Liver (tissue), 9 donors: Measurements from ENCODE around the gene ATP6V1G3. TPM values are rescaled to one million over a fixed set of nuclear protein-coding genes. Genes with fewer than 3 reads are reported as not detected.

ENCODE experiments used
- DNase-seq: peaks from one replicate; pipeline ENCODE4 v3.0.0-alpha.2; 2017; ENCODE audit warnings: low spot score
- H3K27ac ChIP-seq, 2 donors: one replicate each; pipeline ENCODE4 v1.7.0; 2013; ENCODE audit warnings: inconsistent platforms in 2 of 2, low read length in 2 of 2, control low read depth in 1 of 2, low read depth in 1 of 2, mild to moderate bottlenecking in 1 of 2
- H3K27me3 ChIP-seq, 4 donors: one replicate each; pipeline versions ENCODE4 v1.6.1 to v1.7.0; 2013; ENCODE audit warnings: low read length in 3 of 4, inconsistent platforms in 1 of 4, mild to moderate bottlenecking in 1 of 4, moderate library complexity in 1 of 4; ENCODE audit not compliant: control insufficient read depth in 4 of 4, insufficient read depth in 4 of 4
- H3K36me3 ChIP-seq, 4 donors: one replicate each; pipeline versions ENCODE4 v1.6.1 to v1.7.0; 2013; ENCODE audit warnings: low read length in 3 of 4, mild to moderate bottlenecking in 3 of 4, low read depth in 1 of 4, moderate library complexity in 1 of 4; ENCODE audit not compliant: control insufficient read depth in 4 of 4, insufficient read depth in 3 of 4
- H3K4me1 ChIP-seq, 4 donors: one replicate each; pipeline versions ENCODE4 v1.6.1 to v1.7.0; 2013; ENCODE audit warnings: low read length in 3 of 4, mild to moderate bottlenecking in 3 of 4, moderate library complexity in 1 of 4; ENCODE audit not compliant: control insufficient read depth in 4 of 4, insufficient read depth in 4 of 4
- H3K4me3 ChIP-seq, 3 donors: one replicate each; pipeline versions ENCODE4 v1.6.1 to v1.7.0; 2013; ENCODE audit warnings: low read length in 3 of 3, control low read depth in 1 of 3, low read depth in 1 of 3, mild to moderate bottlenecking in 1 of 3
- H3K9ac ChIP-seq, 2 donors: one replicate each; pipeline ENCODE4 v1.7.0; 2013; ENCODE audit warnings: low read length in 2 of 2, mild to moderate bottlenecking in 2 of 2, moderate library complexity in 2 of 2, control low read depth in 1 of 2, low read depth in 1 of 2
- H3K9me3 ChIP-seq, 4 donors: one replicate each; pipeline versions ENCODE4 v1.6.1 to v1.7.0; 2013; ENCODE audit warnings: low read length in 3 of 4; ENCODE audit not compliant: control insufficient read depth in 4 of 4
- ATF3 ChIP-seq: IDR thresholded peaks from 2 replicates; pipeline ENCODE4 v1.6.1; 2016; ENCODE audit warnings: antibody characterized with exemption
- EGR1 ChIP-seq, 2 donors: IDR thresholded peaks; 2 replicates each; pipeline ENCODE4 v1.6.1; 2016 to 2018; ENCODE audit warnings: antibody characterized with exemption in 2 of 2, low read depth in 2 of 2
- FOXA1 ChIP-seq: IDR thresholded peaks from 2 replicates; pipeline ENCODE4 v1.6.1; 2016; ENCODE audit warnings: antibody characterized with exemption
- FOXA2 ChIP-seq: IDR thresholded peaks from 2 replicates; pipeline ENCODE4 v1.6.1; 2016; ENCODE audit warnings: antibody characterized with exemption
- GABPA ChIP-seq, 2 donors: IDR thresholded peaks in 1 of 2; conservative IDR thresholded peaks in 1 of 2; 2 replicates each; pipeline ENCODE4 v1.6.1; 2016; ENCODE audit warnings: antibody characterized with exemption in 2 of 2, mild to moderate bottlenecking in 1 of 2, moderate library complexity in 1 of 2
- HNF4A ChIP-seq, 2 donors: conservative IDR thresholded peaks; 2 replicates each; pipeline ENCODE4 v1.6.1; 2016; ENCODE audit warnings: antibody characterized with exemption in 2 of 2, mild to moderate bottlenecking in 2 of 2
- HNF4G ChIP-seq: IDR thresholded peaks from 2 replicates; pipeline ENCODE4 v1.6.1; 2016; ENCODE audit warnings: antibody characterized with exemption
- JUND ChIP-seq, 2 donors: IDR thresholded peaks; 2 replicates each; pipeline ENCODE4 v1.6.1; 2016; ENCODE audit warnings: antibody characterized with exemption in 2 of 2
- MAX ChIP-seq: IDR thresholded peaks from 2 replicates; pipeline ENCODE4 v1.6.1; 2016; ENCODE audit warnings: antibody characterized with exemption
- NR2F2 ChIP-seq: IDR thresholded peaks from 2 replicates; pipeline ENCODE4 v1.6.1; 2016; ENCODE audit warnings: antibody characterized with exemption
- RAD21 ChIP-seq, 2 donors: IDR thresholded peaks; 2 replicates each; pipeline ENCODE4 v1.6.1; 2016; ENCODE audit warnings: antibody characterized with exemption in 2 of 2, mild to moderate bottlenecking in 2 of 2
- RXRA ChIP-seq, 2 donors: IDR thresholded peaks; 2 replicates each; pipeline ENCODE4 v1.6.1; 2017 to 2018; ENCODE audit warnings: antibody characterized with exemption in 2 of 2, mild to moderate bottlenecking in 1 of 2
- SP1 ChIP-seq: IDR thresholded peaks from 2 replicates; pipeline ENCODE4 v1.6.1; 2018; ENCODE audit warnings: antibody characterized with exemption, mild to moderate bottlenecking
- TAF1 ChIP-seq: conservative IDR thresholded peaks from 2 replicates; pipeline ENCODE4 v1.6.1; 2016; ENCODE audit warnings: antibody characterized with exemption, mild to moderate bottlenecking
- YY1 ChIP-seq: IDR thresholded peaks from 2 replicates; pipeline ENCODE4 v1.6.1; 2016; ENCODE audit warnings: antibody characterized with exemption, mild to moderate bottlenecking
- ZBTB33 ChIP-seq: IDR thresholded peaks from 2 replicates; pipeline ENCODE4 v1.6.1; 2016; ENCODE audit warnings: antibody characterized with exemption
- polyA plus RNA-seq, 2 donors: library from polyadenylated mRNA; stranded (reverse) in 1 of 2; unstranded in 1 of 2; fragments of 200-250 nt in 1 of 2; fragments of >200 nt in 1 of 2; fragmentation: Nextera tagmentation in 1 of 2; extraction: Ambion mirVana in 1 of 2; gene quantifications; one replicate each; pipeline versions ENCODE4 v1.2.1 to v1.2.3, GENCODE V29; 2013 to 2015
- total RNA-seq, 2 donors: library from RNA; depleted of rRNA; stranded (reverse); fragments of >200 nt; gene quantifications; one replicate each; pipeline ENCODE4 v1.2.3, GENCODE V29; 2014
- TF ChIP-seq, protein P1 (sequence below): fragments of 150-350 bp; IDR thresholded peaks from 2 replicates; pipeline ENCODE4 v1.5.1; 2017; ENCODE audit warnings: improper control_type of control experiment, low read depth, low read length; ENCODE audit not compliant: missing input control
- TF ChIP-seq, protein P2 (sequence below): IDR thresholded peaks from 2 replicates; pipeline ENCODE4 v1.6.1; 2016; ENCODE audit warnings: antibody characterized with exemption, mild to moderate bottlenecking
- donor health status: healthy.
- donor health status: healthy.
- donor health status: healthy.
- donor health status: healthy.
- donor health status: healthy.

ATP6V1G3 gene
- total and polyA plus RNA-seq, 4 donors, result not detected

DNA sequence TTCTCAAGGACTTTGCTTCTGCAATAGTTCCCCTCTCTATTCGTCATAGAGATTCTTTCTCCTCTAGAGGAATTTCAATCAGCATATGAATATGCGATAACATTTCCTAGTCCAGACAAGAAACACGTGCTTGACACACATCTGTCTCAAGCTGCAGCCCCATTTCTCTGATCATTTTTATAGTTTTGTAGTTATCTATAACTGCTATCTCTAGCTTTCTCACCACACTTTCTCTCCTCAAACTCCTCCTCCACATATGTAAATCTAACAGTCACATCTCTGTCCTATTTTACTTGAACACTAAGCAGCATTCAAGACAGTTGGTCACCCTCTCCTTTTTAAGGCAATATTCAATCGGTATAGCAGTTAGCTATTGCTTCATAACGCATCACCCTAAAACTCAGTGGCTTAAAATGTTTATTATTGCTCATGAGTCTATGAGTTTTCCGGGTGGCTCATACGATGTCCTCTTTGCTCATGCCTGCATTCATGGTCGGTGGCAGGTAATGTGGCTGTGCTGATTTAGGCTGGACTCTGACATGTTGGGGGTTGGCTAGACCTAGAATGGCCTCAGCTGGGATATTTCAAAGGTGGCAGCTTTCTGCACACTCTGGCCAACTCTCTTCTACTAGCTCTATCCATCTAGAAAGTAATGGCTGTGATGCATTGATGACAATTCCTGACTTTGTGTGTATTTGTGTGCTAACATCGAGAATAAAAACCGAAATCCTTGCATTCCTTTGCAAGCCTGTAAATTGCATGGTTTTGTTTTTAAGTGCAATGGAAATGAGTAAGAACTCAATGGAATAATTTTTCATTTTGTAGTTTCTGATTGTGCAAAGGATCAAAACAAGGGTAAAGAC is 20.6 kb downstream of the ATP6V1G3 start (continued):
- TF ChIP-seq, protein P1, sequence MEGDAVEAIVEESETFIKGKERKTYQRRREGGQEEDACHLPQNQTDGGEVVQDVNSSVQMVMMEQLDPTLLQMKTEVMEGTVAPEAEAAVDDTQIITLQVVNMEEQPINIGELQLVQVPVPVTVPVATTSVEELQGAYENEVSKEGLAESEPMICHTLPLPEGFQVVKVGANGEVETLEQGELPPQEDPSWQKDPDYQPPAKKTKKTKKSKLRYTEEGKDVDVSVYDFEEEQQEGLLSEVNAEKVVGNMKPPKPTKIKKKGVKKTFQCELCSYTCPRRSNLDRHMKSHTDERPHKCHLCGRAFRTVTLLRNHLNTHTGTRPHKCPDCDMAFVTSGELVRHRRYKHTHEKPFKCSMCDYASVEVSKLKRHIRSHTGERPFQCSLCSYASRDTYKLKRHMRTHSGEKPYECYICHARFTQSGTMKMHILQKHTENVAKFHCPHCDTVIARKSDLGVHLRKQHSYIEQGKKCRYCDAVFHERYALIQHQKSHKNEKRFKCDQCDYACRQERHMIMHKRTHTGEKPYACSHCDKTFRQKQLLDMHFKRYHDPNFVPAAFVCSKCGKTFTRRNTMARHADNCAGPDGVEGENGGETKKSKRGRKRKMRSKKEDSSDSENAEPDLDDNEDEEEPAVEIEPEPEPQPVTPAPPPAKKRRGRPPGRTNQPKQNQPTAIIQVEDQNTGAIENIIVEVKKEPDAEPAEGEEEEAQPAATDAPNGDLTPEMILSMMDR, result no peak

- H3K36me3 ChIP-seq, result no peaks in the 10 kb centered on the region
- H3K4me1 ChIP-seq, result no peaks in the 10 kb centered on the region
- H3K4me3 ChIP-seq, result no peak overlapping the region
- H3K9me3 ChIP-seq, result no peaks in the 10 kb centered on the region
- H3K27ac ChIP-seq, result no peak overlapping the region
- DNase-seq, result no peak
- no peaks in the 10 kb centered on the region for H3K27me3 ChIP-seq
- no peak overlapping the region for H3K9ac ChIP-seq
- TF ChIP-seq SP1, result no peak
- no peak for TF ChIP-seq FOXA1
Observed at GRCh38 chr1:198517623-198518199, 22.8 kb downstream of the ATP6V1G3 start.

GRCh38 chr1:198500096-198500495 is 40.4 kb downstream of the ATP6V1G3 start:
- no peaks in the 10 kb centered on the region for H3K9me3 ChIP-seq
- H3K36me3 ChIP-seq, result no peaks in the 10 kb centered on the region
- H3K4me3 ChIP-seq, result no peak overlapping the region
- DNase-seq, result no peak
- no peaks in the 10 kb centered on the region for H3K4me1 ChIP-seq
- no peak for TF ChIP-seq TAF1
- no peak for TF ChIP-seq RAD21 (IDR thresholded peaks at IDR 0.05)
- no peak for TF ChIP-seq EGR1 (IDR thresholded peaks at IDR 0.05; ENCODE audit: low read depth in 2 of 2)
- TF ChIP-seq FOXA1, result no peak
- TF ChIP-seq, protein P2, sequence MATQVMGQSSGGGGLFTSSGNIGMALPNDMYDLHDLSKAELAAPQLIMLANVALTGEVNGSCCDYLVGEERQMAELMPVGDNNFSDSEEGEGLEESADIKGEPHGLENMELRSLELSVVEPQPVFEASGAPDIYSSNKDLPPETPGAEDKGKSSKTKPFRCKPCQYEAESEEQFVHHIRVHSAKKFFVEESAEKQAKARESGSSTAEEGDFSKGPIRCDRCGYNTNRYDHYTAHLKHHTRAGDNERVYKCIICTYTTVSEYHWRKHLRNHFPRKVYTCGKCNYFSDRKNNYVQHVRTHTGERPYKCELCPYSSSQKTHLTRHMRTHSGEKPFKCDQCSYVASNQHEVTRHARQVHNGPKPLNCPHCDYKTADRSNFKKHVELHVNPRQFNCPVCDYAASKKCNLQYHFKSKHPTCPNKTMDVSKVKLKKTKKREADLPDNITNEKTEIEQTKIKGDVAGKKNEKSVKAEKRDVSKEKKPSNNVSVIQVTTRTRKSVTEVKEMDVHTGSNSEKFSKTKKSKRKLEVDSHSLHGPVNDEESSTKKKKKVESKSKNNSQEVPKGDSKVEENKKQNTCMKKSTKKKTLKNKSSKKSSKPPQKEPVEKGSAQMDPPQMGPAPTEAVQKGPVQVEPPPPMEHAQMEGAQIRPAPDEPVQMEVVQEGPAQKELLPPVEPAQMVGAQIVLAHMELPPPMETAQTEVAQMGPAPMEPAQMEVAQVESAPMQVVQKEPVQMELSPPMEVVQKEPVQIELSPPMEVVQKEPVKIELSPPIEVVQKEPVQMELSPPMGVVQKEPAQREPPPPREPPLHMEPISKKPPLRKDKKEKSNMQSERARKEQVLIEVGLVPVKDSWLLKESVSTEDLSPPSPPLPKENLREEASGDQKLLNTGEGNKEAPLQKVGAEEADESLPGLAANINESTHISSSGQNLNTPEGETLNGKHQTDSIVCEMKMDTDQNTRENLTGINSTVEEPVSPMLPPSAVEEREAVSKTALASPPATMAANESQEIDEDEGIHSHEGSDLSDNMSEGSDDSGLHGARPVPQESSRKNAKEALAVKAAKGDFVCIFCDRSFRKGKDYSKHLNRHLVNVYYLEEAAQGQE, result no peak
- TF ChIP-seq, protein P1, result no peak
- no peak for TF ChIP-seq ATF3
- no peak for TF ChIP-seq HNF4A (conservative IDR thresholded peaks at IDR 0.05)
- TF ChIP-seq GABPA (IDR thresholded peaks at IDR 0.05 in 1 of 2, conservative IDR thresholded peaks at IDR 0.05 in 1 of 2), result no peak
- TF ChIP-seq HNF4G, result no peak
- no peak for TF ChIP-seq MAX
- TF ChIP-seq ZBTB33, result no peak
- TF ChIP-seq NR2F2, result no peak
- no peak for TF ChIP-seq FOXA2
- no peak for TF ChIP-seq YY1
- no peak for TF ChIP-seq SP1
- TF ChIP-seq JUND (IDR thresholded peaks at IDR 0.05), result no peak
- no peak for TF ChIP-seq RXRA (IDR thresholded peaks at IDR 0.05)
- H3K9ac ChIP-seq, result no peak overlapping the region
- H3K27ac ChIP-seq, result no peak overlapping the region
- no peaks in the 10 kb centered on the region for H3K27me3 ChIP-seq
